ENCODE measurements around the gene HNMT.
"Not testable (repeated sequence)": the region's sequence is repeated elsewhere in the genome, so short reads cannot be mapped to it uniquely, and the experiment has no call there.

The HNMT gene

DNA sequence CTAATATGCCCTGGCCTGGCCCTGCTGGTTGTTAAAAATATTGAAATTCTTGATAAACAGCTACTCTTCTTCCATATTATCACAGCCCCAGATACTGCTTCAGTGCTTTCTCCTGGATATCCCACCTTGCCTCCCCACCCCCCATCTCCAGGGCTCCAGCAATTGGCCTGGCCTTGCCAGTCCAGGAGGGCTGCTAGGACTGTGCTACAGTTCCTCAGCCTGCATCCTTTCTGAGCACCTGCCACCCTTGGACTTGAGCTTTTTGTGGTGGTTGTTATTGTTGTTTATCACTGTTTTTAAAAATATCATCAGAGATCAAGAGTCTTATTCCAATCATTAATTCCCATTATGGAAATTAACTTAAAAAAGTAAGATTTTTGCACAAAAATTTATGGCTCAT lies 13.5 kb downstream of the HNMT start:
- DNase-seq = no peak

DNA sequence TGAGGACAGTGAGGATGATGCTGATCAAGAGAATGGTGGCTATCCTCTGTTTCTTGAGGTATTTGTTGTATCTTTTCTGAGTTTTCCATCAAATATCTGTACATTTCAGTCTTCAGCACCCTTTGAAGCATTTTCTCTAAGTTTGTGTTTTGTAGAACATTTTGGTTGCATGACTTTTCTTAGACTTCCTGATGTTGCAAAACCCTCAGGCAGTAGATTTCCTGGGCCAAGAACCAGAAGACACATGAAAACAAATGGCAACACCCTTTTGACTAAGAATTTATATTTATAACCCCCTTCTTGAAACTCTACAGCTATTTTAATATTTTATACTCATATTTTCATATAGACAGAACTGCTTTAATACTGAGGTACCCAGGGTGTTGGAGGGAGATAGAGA lies 16.2 kb downstream of the HNMT start:
- no peak for DNase-seq

DNA sequence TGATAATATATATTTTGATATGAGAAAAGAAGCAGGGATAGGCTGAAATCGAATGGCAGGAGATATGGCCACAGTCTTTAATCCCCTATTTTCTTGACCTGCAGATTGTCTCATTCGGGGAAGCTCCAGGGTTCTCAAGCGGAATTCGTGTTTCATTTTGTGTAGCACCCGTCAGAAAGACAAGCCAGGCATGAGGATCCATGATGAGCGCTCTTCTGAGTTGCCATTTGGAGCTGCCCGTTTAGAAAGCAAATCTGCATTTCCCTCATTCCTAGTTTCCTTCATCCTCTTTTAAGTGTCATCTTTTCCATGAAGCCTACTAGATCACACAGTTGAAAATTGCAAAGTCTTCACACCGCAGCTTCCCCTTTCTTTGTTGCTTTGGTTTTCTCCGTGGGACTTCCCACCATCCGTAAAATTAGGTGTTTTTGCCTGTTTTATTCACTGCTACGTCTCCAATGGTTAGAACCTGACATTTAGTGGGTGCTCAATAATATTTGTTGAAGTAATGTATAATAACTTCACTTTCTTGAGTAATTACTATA lies 16.9 kb downstream of the HNMT start:
- DNase-seq = no peak

DNA sequence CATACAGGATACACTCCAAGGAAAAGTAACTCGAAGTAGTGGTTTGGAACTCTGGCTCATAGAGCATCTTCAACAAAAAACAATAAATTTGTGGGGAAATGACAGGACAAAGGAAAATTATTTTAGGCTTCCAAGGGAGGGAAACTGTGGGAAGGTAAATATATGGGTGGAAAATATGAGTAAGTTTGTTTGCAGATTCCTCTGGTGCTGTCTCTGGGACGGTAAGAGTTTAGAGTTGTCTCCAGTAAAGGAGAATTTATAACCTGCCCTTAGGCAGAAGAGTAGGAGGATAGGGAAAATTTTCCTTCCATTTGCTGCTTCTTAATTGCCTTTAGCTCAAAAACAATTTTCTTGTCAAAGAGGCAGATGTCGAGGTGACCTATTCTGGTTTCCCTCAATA lies 19.3 kb downstream of the HNMT start:
- DNase-seq = no peak

DNA sequence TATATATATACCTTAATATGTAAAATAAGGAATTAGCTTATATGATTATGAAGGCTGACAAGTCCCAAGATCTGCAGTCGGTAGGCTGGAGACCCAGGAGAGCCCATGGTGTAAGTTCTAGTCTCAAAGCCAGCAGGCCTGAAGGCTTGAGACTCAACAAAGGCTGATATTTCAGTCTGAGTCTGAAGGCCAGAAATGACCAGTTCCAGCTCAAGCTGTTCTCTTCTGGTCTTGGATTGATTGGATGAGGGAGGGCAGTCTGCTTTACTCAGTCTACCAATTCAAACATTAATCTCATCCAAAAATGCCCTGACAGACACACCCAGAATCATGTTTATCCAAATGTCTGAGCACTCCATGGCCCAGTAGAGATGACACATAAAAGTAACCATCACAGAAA lies 22.0 kb downstream of the HNMT start:
- no peak for DNase-seq

DNA sequence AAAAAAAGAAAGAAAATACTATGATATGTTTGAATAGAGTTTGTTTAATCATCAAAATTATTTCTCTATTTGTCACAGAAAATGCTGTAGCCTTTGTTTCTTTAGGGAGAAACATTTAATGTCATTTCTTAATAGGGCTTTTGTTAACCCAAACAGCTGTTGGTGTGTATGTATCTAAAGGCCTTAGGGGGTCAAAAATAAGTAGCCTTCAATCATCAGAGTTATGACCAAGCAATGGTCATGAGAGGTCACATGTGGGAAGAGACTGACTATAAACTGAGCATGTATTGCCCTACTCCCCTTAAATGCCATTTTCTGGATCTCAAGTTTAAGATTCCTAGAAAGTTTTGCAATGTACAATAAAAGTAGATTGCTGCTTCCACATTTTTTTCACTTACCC lies 22.7 kb downstream of the HNMT start:
- no peak for DNase-seq

DNA sequence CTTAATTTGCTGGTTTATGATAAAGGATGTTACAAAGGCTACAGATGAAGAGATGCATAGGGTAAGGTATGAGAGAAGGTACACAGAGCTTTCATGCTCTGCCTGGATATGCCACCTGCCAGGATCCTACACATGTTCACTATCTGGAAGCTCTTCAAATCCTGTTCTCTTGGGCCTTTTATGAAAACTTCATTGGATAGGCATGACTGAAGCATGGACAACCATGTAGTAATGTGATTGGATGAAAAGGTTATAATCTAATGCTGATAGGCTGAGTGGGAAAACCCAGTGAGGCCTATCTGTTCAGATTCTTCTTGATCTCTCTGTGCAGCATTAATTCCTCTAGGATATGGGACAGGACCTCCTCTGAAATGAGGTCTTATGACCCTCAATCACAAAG lies 26.8 kb downstream of the HNMT start:
- DNase-seq = no peak

DNA sequence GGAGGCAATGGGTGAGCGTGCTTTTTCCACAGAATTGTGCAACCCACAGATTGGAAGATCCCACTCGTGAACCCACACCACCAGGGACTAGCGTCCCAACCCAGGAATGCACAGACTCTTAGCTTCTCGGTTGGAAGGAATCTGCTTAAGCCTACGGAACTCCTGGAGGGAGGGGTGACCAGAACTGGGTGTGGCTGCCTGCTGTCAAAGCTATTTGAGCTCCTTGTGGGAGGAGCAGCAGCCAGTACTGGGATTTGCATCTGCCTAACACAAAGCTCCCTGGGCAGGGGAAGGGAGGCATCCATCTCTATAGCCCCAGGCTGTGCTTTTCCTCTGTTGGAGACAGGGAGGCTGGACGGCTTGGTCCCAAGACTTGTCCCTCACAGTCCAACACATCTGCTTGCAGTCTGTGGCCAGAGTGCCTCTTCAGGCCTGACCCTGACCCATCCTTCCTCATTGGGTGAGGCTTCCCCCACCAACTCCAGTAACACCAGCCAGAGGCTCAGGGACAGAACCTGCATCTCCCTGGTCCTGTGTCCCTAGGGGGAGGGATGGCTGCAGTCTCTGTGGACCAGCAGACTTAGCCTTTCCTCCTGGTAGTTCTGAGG lies 27.9 kb downstream of the HNMT start:
- DNase-seq = no peak

DNA sequence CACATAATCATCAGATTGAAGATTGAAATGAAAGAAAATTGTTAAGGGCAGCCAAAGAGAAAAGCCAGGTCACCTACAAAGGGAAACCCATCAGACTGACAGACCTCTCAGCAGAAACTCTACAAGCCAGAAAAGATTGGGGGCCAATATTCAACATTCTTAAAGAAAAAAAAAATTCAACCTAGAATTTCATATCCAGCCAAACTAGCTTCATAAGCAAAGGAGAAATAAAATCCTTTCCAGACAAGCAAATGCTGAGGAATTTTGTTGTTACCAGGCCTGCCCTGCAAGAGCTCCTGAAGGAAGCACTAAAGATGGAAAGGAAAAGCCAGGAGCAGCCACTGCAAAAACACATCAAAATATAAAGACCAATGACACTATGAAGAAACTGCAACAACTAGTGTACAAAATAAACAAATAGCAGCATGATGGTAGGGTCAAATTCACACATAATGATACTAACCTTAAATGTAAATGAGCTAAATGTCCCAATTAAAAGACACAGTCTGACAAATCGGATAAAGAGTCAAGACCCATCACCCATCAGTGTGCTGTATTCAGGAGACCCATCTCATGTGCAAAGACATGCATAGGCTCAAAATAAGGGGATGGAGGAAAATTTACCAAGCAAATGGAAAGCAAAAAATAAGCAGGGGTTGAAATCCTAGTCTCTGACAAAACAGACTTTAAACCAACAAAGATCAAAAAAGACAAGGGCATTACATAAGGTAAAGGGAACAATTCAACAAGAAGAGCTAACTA lies 29.6 kb downstream of the HNMT start:
- DNase-seq = not testable (repeated sequence)

DNA sequence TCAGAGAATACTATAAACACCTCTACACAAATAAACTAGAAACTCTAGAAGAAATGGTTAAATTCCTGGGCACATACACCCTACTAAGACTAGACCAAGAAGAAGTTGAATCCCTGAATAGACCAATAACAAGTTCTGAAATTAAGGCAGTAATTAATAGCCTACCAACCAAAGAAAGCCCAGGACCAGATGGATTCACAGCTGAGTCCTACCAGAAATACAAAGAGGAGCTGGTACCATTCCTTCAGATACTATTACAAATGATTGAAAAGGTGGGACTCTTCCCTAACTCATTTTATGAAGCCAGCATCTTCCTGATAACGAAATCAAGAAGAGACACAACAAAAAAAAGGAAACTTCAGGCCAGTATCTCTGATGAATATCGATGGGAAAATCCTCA lies 31.1 kb downstream of the HNMT start:
- DNase-seq = not testable (repeated sequence)

DNA sequence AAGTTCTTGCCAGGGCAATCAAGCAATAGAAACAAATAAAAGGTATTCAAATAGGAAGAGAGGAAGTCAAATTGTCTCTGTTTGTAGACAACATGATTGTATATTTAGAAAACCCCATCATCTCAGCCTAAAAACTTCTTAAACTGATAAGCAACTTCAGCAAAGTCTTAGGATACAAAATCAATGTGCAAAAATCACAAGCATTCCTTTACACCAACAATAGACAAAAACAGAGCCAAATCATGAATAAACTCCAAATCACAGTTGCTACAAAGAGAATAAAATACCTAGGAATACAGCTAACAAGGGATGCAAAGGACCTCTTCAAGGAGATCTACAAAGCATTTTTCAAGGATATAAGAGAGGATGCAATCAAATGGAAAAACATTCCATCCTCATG lies 31.9 kb downstream of the HNMT start:
- not testable (repeated sequence) for DNase-seq

DNA sequence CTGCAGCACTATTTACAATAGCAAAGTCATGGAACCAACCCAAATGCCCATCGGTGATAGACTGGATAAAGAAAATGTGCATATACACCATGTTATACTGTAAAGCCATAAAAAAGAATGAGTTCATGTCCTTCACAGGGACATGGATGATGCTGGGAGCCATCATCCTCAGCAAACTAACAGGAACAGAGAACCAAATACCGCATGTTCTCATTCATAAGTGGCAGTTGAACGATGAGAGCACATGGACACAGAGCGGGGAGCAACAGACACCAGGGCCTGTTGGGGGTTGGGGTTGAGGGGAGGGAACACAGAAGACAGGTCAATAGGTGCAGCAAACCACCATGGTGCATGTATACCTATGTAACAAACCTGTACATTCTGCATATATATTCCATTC lies 33.5 kb downstream of the HNMT start:
- no peak for DNase-seq

DNA sequence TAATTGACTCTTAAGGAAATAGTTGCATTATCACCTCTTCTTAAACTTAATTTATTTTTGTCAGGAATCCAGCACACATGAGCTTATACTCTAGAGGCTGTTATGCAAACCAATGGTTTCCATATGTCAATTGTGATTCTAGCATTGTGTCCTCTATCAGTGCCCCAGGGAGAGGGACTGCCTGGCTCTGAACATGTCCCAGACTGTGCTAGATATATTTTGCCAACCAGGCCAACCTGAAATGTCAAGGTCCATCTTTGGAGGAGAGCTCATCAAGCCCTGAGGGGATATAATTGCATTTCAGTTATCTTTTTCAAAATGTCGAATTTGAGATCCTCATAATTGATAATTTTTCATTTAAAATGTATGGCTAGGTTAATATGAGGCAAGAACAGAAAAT lies 34.2 kb downstream of the HNMT start:
- no peak for DNase-seq

DNA sequence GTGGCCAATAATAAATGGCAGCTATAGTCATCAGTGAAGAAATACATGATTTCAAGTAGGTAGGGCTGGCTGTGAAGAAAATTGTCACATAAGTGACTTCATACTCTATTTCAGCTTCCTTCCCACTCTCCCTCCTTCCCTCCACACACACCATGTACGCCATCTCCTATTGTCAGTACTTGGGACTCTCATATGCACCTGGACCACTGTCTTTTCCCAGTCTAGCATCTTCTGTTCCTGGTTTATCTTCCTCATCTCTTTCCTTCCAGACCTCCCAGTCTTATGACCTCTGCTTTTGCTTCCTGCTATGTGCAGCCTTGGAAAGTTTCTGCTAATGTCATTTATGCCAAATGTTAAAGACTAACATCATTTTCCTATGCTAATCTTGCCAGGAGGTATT lies 35.0 kb downstream of the HNMT start:
- no peak for DNase-seq

DNA sequence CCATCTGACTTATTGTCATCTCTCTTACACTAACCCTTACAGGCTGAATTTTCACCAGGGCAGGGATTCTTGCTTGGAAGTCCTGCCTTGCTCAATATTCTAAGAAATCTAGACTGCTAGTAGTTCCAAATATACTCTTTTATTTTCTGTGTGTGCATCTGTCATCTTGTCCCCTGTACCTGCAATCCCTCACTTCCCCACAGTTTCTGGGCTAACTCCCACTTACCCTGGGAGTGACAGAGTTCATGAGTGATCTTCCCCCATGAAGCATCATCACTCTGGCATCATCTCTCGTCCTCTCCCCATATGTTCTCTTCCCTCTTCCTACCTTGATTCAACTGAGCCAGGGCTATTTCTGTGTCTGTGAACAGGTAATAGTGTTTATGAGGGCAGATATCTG lies 35.7 kb downstream of the HNMT start:
- DNase-seq = no peak

DNA sequence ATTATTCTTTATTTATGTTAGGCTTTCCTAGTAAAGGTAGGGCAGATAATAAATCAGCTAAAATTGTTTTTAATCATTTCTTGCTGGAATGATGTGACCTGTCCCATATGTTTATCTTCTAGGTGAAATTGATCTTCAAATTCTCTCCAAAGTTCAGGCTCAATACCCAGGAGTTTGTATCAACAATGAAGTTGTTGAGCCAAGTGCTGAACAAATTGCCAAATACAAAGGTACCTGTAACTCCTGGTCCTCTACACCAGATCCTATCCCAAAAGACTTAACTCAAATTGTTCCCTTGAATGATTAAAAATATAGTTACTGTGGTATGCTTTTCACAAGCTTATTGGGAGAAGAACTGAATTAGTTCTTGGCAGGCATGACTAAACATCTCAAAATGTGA lies 36.5 kb downstream of the HNMT start:
- no peak for DNase-seq

DNA sequence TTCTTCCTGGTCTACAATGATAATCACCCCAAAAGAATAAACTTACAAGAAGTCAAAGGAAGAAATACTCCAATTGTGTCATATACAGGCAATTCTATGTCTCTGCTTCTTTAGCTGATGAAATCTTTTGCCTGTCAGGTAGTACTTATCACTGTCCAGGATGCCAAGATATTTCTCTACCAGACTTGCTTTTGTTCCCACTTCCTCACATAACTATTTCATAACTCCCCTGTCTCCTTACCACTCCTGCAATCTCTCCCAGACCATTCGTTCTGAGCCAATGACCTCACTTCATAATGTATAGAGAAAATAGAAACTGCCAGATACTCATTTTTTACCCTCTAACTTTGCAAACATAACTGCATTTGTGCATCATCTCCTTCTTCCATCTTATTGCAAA lies 39.1 kb downstream of the HNMT start:
- DNase-seq = no peak

DNA sequence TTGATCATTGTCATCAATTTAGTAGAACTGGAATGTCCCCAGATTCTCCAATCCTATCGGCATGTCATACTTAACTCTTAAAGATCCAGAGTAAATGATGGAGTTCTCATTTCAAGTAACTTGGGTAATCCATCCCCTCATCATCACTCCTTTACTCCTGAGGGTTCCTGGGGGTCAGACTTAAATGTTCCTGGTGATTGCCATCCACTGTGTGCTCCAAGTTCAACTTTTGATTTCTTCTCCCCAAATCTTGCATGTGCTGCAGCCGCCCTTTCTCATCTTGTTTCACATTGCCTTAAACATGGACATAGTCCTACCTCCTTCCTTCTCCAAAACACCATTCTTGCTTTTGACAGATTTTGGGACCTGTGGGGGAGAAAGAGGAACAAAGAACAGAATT lies 43.2 kb downstream of the HNMT start:
- no peak for DNase-seq

DNA sequence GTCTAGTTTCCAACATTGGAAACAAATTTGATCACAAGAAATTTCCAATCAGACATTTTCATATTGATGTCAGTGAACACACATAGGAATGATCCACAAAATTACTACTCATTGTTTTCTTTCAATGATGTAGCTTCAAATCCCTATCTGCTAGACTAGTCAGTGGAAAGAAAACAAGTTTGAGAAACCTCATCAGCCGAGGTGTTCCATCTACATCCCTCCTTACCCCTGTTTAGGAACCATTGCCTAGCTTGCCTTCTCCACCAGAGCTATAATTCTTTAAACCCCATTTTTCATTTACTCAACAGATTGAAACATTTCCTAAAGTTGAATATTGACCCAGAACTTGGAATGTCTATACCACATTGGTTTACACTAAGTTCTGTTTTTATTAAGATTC lies 45.3 kb downstream of the HNMT start:
- DNase-seq = no peak

DNA sequence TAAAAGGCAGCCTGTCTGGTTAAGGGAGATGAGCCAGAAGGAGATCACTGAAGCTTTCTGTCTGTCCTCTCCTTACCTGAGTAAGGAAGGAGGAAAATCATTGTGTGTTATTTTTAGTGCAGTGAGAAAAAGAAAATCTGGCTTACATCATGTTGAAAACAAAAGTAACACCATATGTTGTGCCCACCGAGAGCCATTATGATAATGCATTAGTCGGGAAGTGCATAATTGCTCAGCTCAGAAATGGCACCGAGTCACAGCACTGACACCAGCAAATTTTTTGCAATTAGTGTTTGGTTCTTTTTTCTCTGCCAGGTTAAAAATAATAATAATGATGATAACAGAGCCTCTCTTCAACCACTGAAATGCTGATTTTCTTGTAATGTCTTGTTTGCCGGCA lies 46.6 kb downstream of the HNMT start:
- DNase-seq = no peak

DNA sequence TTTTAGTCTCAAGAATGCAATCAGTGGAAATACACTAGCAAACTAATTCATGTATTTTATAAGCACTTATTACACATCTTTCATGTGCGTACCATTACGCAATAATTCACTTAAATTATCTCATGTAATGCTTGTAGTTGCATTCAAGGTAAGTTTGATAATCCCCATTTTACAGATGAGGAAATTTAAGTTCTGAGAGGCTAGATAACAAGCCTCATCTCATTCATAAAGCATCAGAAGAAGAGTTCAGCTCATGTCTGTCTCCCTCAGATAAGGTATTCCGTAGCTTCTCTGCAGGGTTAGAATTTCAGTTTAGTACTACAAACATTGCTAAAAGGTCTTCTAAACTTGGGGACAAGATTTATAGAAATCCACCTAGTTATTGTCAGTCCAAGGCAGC lies 47.8 kb downstream of the HNMT start:
- no peak for DNase-seq

DNA sequence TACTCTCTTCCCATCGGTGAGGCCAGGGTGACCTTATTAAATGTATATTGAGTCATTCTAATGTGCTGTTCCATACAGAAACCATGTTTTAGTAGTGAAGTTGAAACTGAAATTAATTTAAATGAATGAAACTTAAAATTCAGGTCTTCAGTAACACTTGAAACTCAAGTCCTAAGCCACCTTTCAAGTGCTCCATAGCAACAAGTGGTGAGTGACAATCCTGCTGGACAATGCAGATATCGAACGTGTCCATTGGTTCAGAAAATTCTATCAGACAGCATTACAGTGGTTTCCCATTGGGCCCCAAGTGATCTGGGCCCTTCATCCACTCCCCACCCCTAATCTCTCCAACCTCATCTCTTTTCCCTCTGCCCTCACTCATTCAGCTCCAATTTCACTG lies 48.7 kb downstream of the HNMT start:
- DNase-seq = no peak

DNA sequence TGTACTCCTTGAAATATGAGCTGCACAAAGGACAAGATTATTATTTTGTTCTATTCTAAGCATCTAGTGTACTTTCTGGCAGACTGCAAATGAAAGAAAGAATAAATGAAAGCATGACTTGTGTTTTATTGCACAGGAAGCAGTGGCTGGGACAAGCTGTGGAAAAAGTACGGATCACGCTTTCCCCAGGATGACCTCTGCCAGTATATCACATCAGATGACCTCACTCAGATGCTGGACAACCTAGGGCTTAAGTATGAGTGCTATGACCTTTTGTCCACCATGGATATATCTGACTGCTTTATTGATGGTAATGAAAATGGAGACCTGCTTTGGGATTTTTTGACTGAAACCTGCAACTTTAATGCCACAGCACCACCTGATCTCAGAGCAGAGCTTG lies 49.4 kb downstream of the HNMT start:
- no peak for DNase-seq

DNA sequence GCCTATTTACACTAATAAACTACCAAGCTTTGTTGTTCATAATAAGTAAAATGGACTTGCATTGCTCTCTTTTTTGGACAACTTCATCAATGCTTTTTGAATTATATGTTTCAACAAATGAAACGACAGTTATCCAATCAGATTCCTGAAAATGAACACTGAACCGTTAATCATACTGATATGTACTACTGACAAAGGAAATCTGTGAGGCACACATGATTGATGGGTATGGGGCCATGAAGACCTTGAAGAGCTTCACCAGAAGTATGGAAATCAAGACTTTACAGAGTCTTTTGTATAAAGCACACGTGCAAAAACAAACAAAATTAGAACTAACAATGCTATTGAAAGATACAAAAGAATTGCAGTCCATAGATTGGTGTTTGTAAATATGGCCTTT lies 51.2 kb downstream of the HNMT start:
- DNase-seq = no peak

Data from NCI-H345 (cell line).